Measurements from ENCODE around the gene SCYL1. TPM values are rescaled to one million over a fixed set of nuclear protein-coding genes. Genes with fewer than 3 reads are reported as not detected.
A peak's percentile ranks its signal among the peaks of the same experiment; 100 is the strongest.

Gene SCYL1
- total and polyA plus RNA-seq, 8 donors = 51.7 to 82.5 (median 60.9) TPM

DNA sequence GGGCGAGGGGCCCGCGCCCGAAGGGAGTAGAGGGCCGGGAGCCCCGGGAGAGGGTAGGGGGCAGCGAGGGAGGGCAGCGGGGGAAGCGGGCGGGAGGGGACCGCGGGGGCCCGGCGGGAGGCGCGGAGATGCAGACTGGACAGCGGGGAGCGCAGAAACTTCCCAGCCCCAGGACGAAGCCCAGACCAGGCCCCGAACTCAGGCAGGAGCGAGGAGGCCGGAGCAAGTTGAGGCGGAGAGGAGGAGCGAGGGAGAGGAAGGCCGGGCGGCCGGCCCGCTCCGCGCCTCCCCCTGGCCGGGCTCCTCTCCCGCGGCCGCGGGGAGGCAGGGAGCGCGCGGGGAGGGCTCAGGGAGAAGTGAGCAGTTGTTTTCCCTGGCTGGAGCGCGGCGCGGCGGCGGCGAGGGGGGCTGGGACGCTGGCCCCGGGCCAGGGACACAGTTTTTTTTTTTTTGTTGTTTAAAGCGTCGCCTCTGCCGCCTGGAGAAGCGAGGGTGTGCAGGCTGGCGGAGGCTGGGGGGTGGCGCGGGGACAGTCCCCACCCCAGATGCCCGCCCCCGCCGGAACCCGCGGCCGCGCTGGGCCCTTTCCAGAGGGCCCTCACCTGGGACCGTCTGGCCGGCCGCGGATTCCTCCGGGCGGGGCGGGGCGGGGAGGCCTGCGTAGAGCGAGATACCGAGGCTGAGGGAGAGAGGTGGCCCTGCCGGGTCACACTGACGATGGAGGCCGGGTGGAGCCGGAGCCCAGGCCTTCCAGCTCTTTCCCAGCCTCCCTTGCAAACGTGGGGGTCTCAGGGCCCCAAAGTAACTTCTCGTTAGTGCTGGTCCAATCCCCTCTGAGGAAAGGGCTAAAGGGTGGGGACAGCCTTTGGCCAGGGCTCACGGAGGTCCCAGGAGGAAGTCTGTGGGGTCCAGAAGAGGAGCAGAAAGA is 33.4 kb downstream of the SCYL1 start, which contains the start of gene LTBP3:
TSS of gene LTBP3 (minus strand) at position 358 of the 928 bp plus-strand sequence. CDS start 400 bp downstream, outside the sequence.
- peaks cover 31 to 75% of the 10 kb centered on the region in 2 donors for H3K4me1 ChIP-seq
- H3K4me3 ChIP-seq = peak within 1 kb of the TSS; percentile 49 to 54
- H3K36me3 ChIP-seq = no peaks in the 10 kb centered on the region
- H3K27ac ChIP-seq = peak within 1 kb of the TSS; percentile 78 to 90
- H3K27me3 ChIP-seq = peaks cover 0 to 31% of the 10 kb centered on the region in 2 donors
- TF ChIP-seq, protein P1, sequence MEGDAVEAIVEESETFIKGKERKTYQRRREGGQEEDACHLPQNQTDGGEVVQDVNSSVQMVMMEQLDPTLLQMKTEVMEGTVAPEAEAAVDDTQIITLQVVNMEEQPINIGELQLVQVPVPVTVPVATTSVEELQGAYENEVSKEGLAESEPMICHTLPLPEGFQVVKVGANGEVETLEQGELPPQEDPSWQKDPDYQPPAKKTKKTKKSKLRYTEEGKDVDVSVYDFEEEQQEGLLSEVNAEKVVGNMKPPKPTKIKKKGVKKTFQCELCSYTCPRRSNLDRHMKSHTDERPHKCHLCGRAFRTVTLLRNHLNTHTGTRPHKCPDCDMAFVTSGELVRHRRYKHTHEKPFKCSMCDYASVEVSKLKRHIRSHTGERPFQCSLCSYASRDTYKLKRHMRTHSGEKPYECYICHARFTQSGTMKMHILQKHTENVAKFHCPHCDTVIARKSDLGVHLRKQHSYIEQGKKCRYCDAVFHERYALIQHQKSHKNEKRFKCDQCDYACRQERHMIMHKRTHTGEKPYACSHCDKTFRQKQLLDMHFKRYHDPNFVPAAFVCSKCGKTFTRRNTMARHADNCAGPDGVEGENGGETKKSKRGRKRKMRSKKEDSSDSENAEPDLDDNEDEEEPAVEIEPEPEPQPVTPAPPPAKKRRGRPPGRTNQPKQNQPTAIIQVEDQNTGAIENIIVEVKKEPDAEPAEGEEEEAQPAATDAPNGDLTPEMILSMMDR (IDR thresholded peaks at IDR 0.05) = no peak
- intact Hi-C loops (cut with DNase I) = no loop called here
- DNase-seq = peak; percentile 80 to 92 (median 87)
- no peaks in the 10 kb centered on the region for H3K9me3 ChIP-seq
- ATAC-seq = peak; percentile 82

DNA sequence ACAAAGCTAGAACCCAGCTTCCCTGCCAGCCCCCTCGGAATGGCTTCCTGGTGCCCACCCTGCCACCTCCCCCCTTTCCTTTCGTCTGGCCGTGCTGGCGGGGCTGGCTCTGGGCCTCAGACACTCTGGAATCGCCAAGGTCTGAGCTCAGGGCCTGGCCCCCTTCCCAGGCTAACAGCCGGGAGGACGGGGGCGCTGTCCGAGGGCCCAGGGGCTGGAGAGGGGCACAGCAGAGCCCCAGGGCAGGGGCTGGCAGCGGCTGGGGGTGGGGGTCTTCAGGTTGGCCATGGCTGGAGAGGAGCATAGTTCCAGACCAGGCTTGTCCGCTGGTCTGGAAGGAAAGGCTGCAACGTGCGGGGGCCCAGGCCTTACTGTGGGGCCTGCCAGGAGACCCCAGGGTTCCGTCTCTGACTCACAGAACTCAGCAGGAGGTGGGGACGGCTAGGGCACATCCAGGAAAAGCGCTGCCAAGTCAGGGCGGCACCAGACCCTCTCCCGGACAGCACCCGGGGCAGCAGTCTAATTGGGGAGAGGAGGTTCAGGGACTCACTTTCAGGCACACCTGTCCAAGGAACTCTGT is 34.1 kb downstream of the SCYL1 start:
- ATAC-seq = peak; percentile 11
- intact Hi-C loops (cut with DNase I) = no loop called here

DNA sequence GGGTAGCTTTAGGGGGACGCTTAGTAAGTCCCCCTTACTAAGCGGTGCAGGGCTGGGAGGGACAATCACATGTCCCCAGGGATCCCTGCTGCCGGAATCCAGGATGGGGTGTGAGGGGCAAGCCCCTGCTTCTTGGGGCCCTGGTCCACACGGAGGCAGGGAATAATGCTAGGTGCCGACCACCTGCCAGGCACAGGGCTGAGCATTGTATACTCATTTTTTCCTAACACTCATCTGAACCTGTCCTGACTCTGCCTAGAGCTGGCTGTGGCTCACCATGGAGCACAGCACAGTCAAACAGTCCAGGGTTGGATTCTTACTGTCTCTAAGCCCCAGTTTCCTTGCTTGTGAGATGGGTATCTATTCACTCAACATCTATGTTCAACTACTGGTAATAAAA is 34.7 kb downstream of the SCYL1 start:
- H3K36me3 ChIP-seq = no peaks in the 10 kb centered on the region
- H3K27ac ChIP-seq = peak overlapping the region in 1 of 2 donors; percentile 90
- H3K27me3 ChIP-seq = peaks cover 0 to 31% of the 10 kb centered on the region in 2 donors
- no peak for ATAC-seq
- no peaks in the 10 kb centered on the region for H3K9me3 ChIP-seq
- TF ChIP-seq, protein P1 (IDR thresholded peaks at IDR 0.05) = no peak
- peaks cover 31 to 63% of the 10 kb centered on the region in 2 donors for H3K4me1 ChIP-seq
- no peak overlapping the region for H3K4me3 ChIP-seq
- DNase-seq = no peak
- intact Hi-C loops (cut with DNase I) = no loop called here

More for the DNA sequence above, 34.1 kb downstream of the SCYL1 start:
- Histone ChIP-seq H3K9me3 (no peaks in the 10 kb centered on the region), H3K36me3 (no peaks in the 10 kb centered on the region), H3K27ac (peak overlapping the region; percentile 78 to 90), H3K27me3 (peaks cover 0 to 31% of the 10 kb centered on the region in 2 donors), H3K4me3 (peak overlapping the region in 1 of 2 donors; percentile 49), H3K4me1 (peaks cover 31 to 68% of the 10 kb centered on the region in 2 donors)
- TF ChIP-seq, protein P1 (IDR thresholded peaks at IDR 0.05) = no peak
- peak in 1 of 4 donors; percentile 84 for DNase-seq

DNA sequence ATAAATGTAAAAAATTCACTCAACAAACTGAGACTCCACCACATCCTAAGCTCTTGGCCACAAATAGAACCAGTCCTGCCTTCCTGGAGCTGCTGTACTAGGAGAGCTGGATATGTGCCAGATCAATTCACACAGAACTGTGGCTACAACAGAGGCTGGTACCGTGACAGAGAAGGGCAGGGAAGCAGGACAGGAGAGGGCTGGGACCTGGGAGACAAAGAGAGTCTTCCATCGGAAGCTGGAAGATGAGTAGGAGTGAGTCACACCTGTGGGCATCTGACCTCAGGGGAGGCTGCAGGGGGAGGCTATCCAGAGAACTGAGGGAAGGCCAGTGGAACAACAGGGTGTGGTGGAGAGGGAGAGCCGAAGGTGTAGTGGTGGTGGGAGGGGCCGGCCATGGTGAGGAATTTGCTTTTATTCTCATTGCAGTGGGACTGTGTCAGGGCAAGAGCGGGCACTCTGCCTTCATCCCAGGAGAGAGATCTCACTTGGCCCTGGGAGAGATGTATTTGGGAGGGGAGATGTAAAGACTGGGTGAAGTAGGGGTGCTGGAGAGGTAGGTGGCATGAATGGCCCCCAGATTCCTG is 35.2 kb downstream of the SCYL1 start:
- ATAC-seq = peak; percentile 3
- Histone ChIP-seq H3K9me3 (no peaks in the 10 kb centered on the region), H3K36me3 (no peaks in the 10 kb centered on the region), H3K27me3 (peaks cover 0 to 31% of the 10 kb centered on the region in 2 donors), H3K4me3 (no peak overlapping the region), H3K4me1 (peaks cover 29 to 64% of the 10 kb centered on the region in 2 donors), H3K27ac (peak overlapping the region; percentile 13 to 90)
- TF ChIP-seq, protein P1 (IDR thresholded peaks at IDR 0.05) = no peak
- intact Hi-C loops (cut with DNase I) = no loop called here
- DNase-seq = no peak

Data from left lung (tissue), 10 donors.